HepG2 (cell line): ENCODE measurements around the gene SPRR4. TPM values are rescaled to one million over a fixed set of nuclear protein-coding genes. Genes with fewer than 3 reads are reported as not detected.

Experiments
- ATAC-seq: fragments of 200-7000 bp; cut with Tn5 transposase; 3 replicates; pipeline ENCODE4 v1.9.1; 2020; ENCODE audit warnings: mild to moderate bottlenecking, moderate library complexity
- BruUV-seq: library from RNA; stranded (reverse); fragments of 400-500 nt; replicated peaks from 2 replicates; lab custom pipeline; 2021; lab: Mats Ljungman, UMichigan
- CTCF ChIA-PET: fragments of 300-600 bp; formaldehyde crosslinking; extraction: SDS; loops from one replicate; lab custom pipeline; 2021; ENCODE audit warnings: low total read pairs, inconsistent platforms, low intra/inter-chr PET ratio; lab: Yijun Ruan, JAX
- POLR2A ChIA-PET: fragments of 350-600 bp; sonication (Branson Sonifier 250); formaldehyde crosslinking; loops from one replicate; lab custom pipeline; 2020; ENCODE audit warnings: antibody characterized with exemption, inconsistent platforms; lab: Yijun Ruan, JAX
- DNase-seq: peaks from one replicate; pipeline ENCODE4 v3.0.0-alpha.2; 2015; ENCODE audit warnings: low spot score
- FAIRE-seq: peaks from 3 replicates; lab custom pipeline; 2011; peaks lifted over from hg19 to GRCh38; lab: Jason Lieb, UNC
- H2AFZ ChIP-seq: one replicate; pipeline ENCODE4 v1.6.1; 2011; ENCODE audit warnings: low read length, inconsistent platforms
- H3K27ac ChIP-seq: fragments of 300-600 bp; 3 replicates; pipeline ENCODE4 v1.8.0; 2011; ENCODE audit warnings: mixed run types, mild to moderate bottlenecking, mixed read lengths, low read length, inconsistent platforms; ENCODE audit not compliant: insufficient read depth; ENCODE audit errors: extremely low read length
- H3K27me3 ChIP-seq, 2 experiments: fragments of 200-600 bp in 1 of 2; 2 replicates in 1 of 2; 3 replicates in 1 of 2; pipeline versions ENCODE4 v1.6.0 to v1.8.0; 2011; ENCODE audit warnings: low read length in 2 of 2, mild to moderate bottlenecking in 2 of 2, moderate library complexity in 2 of 2, inconsistent platforms in 1 of 2; ENCODE audit not compliant: insufficient read depth in 2 of 2, control insufficient read depth in 1 of 2
- H3K36me3 ChIP-seq, 2 experiments: fragments of 200-600 bp in 1 of 2; replicated peaks in 1 of 2; 2 replicates in 1 of 2; 3 replicates in 1 of 2; pipeline versions ENCODE4 v1.5.1 to v1.8.0; 2011; ENCODE audit warnings: low read length in 2 of 2, inconsistent platforms in 1 of 2; ENCODE audit not compliant: insufficient read depth in 2 of 2, control insufficient read depth in 1 of 2
- H3K4me1 ChIP-seq: 2 replicates; pipeline ENCODE4 v1.5.1; 2012; ENCODE audit warnings: low read length, inconsistent platforms; ENCODE audit not compliant: insufficient read depth
- H3K4me2 ChIP-seq: 2 replicates; pipeline ENCODE4 v1.6.0; 2011; ENCODE audit warnings: low read depth, low read length, inconsistent platforms
- H3K4me3 ChIP-seq, 3 experiments: fragments of 200-600 bp in 1 of 3; sonication (generic), shearing (Covaris generic) in 1 of 3; replicated peaks in 1 of 3; 2 replicates each; pipeline ENCODE4 v1.5.1; 2011 to 2016; ENCODE audit warnings: low read length in 3 of 3, inconsistent platforms in 2 of 3, low read depth in 2 of 3, mild to moderate bottlenecking in 2 of 3, control low read depth in 1 of 3, mixed read lengths in 1 of 3; ENCODE audit not compliant: insufficient read depth in 1 of 3
- H3K79me2 ChIP-seq: one replicate; pipeline ENCODE4 v1.6.1; 2011; ENCODE audit warnings: low read length, inconsistent platforms; ENCODE audit not compliant: insufficient read depth
- H3K9ac ChIP-seq: 2 replicates; pipeline ENCODE4 v1.6.0; 2011; ENCODE audit warnings: mild to moderate bottlenecking, low read depth, low read length, inconsistent platforms; ENCODE audit not compliant: insufficient read depth
- H3K9me3 ChIP-seq: 2 replicates; pipeline ENCODE4 v1.5.1; 2012; ENCODE audit warnings: mild to moderate bottlenecking, low read length
- H4K20me1 ChIP-seq: 2 replicates; pipeline ENCODE4 v1.6.0; 2011; ENCODE audit warnings: inconsistent platforms, mild to moderate bottlenecking, low read length, moderate library complexity; ENCODE audit not compliant: insufficient read depth
- CBX2 ChIP-seq, 2 experiments: fragments of 200-600 bp in 1 of 2; sonication (generic); formaldehyde crosslinking in 1 of 2; IDR thresholded peaks; 2 replicates each; pipeline versions ENCODE4 v1.7.0 to v1.8.1; 2018 to 2022; ENCODE audit warnings: low read depth in 2 of 2, low read length in 1 of 2, mild to moderate bottlenecking in 1 of 2, missing genetic modification reagents in 1 of 2
- FOXA1 ChIP-seq, 2 experiments: fragments of 450-650 bp in 1 of 2; sonication (generic) in 1 of 2; formaldehyde crosslinking in 1 of 2; IDR thresholded peaks; 2 replicates each; pipeline versions ENCODE4 v1.4.0 to v1.6.1; 2016 to 2020; ENCODE audit warnings: missing genetic modification reagents in 1 of 2
- HMGA1 ChIP-seq: sonication (generic); formaldehyde crosslinking; conservative IDR thresholded peaks from 2 replicates; pipeline ENCODE4 v1.4.0; 2020; ENCODE audit warnings: missing genetic modification reagents
- HNRNPUL1 ChIP-seq: fragments of 200-400 bp; formaldehyde crosslinking; IDR thresholded peaks from 2 replicates; pipeline ENCODE4 v1.6.1; 2017; ENCODE audit warnings: low read depth, mild to moderate bottlenecking, low read length, moderate library complexity
- HOXA3 ChIP-seq: sonication (generic); formaldehyde crosslinking; IDR thresholded peaks from 2 replicates; pipeline ENCODE4 v1.5.0; 2020; ENCODE audit warnings: missing genetic modification reagents
- NFE2L2 ChIP-seq: fragments of 150-350 bp; IDR thresholded peaks from 2 replicates; pipeline ENCODE4 v1.6.1; 2014; ENCODE audit warnings: low read length
- PRMT3 ChIP-seq: sonication (generic); formaldehyde crosslinking; IDR thresholded peaks from 2 replicates; pipeline ENCODE4 v1.8.1; 2022; ENCODE audit warnings: low read depth, mild to moderate bottlenecking, moderate library complexity, missing genetic modification reagents, borderline replicate concordance
- RAD21 ChIP-seq: fragments of 450-650 bp; formaldehyde crosslinking; IDR thresholded peaks from 2 replicates; pipeline ENCODE4 v1.5.0; 2020; ENCODE audit warnings: mild to moderate bottlenecking
- ZNF34 ChIP-seq: sonication (generic); formaldehyde crosslinking; IDR thresholded peaks from 2 replicates; pipeline ENCODE4 v1.4.0; 2020; ENCODE audit warnings: mild to moderate bottlenecking, missing genetic modification reagents, borderline replicate concordance
- ZNF44 ChIP-seq: sonication (generic); formaldehyde crosslinking; IDR thresholded peaks from 2 replicates; pipeline ENCODE4 v1.5.1; 2020; ENCODE audit warnings: mild to moderate bottlenecking, missing genetic modification reagents
- ZNF619 ChIP-seq: sonication (generic); formaldehyde crosslinking; IDR thresholded peaks from 2 replicates; pipeline ENCODE4 v1.4.0; 2020; ENCODE audit warnings: mild to moderate bottlenecking, missing genetic modification reagents
- ZNF629 ChIP-seq: sonication (generic); formaldehyde crosslinking; conservative IDR thresholded peaks from 2 replicates; pipeline ENCODE4 v1.5.0; 2020; ENCODE audit warnings: missing genetic modification reagents
- ZSCAN12 ChIP-seq: sonication (generic); formaldehyde crosslinking; IDR thresholded peaks from 2 replicates; pipeline ENCODE4 v1.9.0; 2021; ENCODE audit warnings: mild to moderate bottlenecking, missing genetic modification reagents
- WGBS: methylation state at CpG from one replicate; pipeline ENCODE4 v1.1.6; 2017; ENCODE audit warnings: low lambda C conversion rate; 5-methylcytosine and 5-hydroxymethylcytosine counted together
- in situ Hi-C: cut with HindIII; loops from 2 replicates; pipeline ENCODE4 v1.10.0; 2017; ENCODE audit warnings: low pct_unique_long_range_greater_than_20kb; ENCODE audit not compliant: extremely low pct_ligation_motif_present
- intact Hi-C: fragments of 100-400 bp; cut with micrococcal nuclease; formaldehyde crosslinking; loops from one replicate; pipeline ENCODE4 v1.10.0; 2022; ENCODE audit not compliant: unreplicated experiment
- polyA plus RNA-seq, 8 experiments: library from polyadenylated mRNA; depleted of rRNA in 3 of 8; stranded (reverse) in 7 of 8; unstranded in 1 of 8; fragments of >200 nt; fragmentation: Illumina TruSeq in 4 of 8; extraction: Trizol in 4 of 8; gene quantifications; 2 replicates each; pipeline versions ENCODE4 v1.2.1 to v1.2.3, GENCODE V29; 2011 to 2016; ENCODE audit warnings: low read depth in 4 of 8, missing spikeins in 1 of 8, mixed read lengths in 1 of 8; ENCODE audit not compliant: insufficient read depth in 1 of 8
- total RNA-seq, 5 experiments: library from RNA; depleted of rRNA; stranded (reverse); fragments of >200 nt; fragmentation: Illumina TruSeq; extraction: Trizol; gene quantifications; 2 replicates each; pipeline ENCODE4 v1.2.3, GENCODE V29; 2016; ENCODE audit warnings: low read depth in 1 of 5
- TF ChIP-seq, protein P1 (sequence below): sonication (generic); formaldehyde crosslinking; conservative IDR thresholded peaks from 2 replicates; pipeline ENCODE4 v1.4.0; 2020; ENCODE audit warnings: missing genetic modification reagents
- TF ChIP-seq, protein P2 (sequence below): sonication (generic); formaldehyde crosslinking; IDR thresholded peaks from 2 replicates; pipeline ENCODE4 v1.4.0; 2020; ENCODE audit warnings: missing genetic modification reagents
- TF ChIP-seq, protein P3 (sequence below): sonication (generic); formaldehyde crosslinking; IDR thresholded peaks from 2 replicates; pipeline ENCODE4 v1.5.0; 2020; ENCODE audit warnings: mild to moderate bottlenecking, missing genetic modification reagents

Gene SPRR4
- total and polyA plus RNA-seq, 2 of the 13 experiments (the other 11 are each of a cell fraction or from before 2014, with no cell fraction given): not detected

DNA sequence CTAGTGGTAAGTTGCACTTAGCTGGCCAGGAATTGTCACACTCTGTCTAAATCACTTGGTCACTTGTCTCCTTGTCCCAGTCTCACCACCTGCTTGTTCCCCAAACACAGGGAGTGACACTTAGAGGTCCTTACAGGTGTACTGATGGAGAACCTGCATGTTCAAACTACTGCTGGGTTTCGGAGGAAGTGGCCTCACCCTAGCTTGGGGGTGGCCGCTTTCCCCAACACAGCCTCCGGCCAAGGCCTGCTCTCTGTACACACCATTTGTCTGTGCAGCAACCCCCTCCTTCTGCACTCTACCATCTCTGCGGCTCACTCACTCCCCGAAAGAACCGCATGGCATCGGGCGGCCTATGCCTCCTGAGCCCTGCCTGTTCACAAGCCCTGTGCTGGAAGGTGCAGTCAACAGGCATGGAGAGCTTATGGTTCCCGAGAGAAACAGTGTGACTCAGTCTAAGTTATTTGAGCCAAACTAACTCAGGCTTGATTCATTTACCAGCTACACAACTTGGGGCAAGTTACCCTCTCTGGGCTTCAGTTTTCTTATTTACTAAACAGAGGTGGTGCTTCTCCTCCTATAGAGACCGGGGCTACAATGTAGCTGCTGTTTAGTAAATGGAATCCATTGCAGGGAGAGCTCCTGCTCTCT, 10.5 kb upstream of the SPRR4 start:
- H2AFZ ChIP-seq: no peak overlapping the region
- H3K4me3 ChIP-seq: no peak overlapping the region
- H3K27me3 ChIP-seq: peaks cover 0 to 14% of the 10 kb centered on the region in 2 experiments; a peak in 1 of 5 replicates
- 32% methylated on average over 9 of the region's 10 CpGs for WGBS
- H3K9ac ChIP-seq: no peak overlapping the region
- intact Hi-C loops (loop anchor here (10.0 kb wide), 1 partner anchor 65 kb away; no protein-coding TSS in a partner anchor), in situ Hi-C loops (no loop called here)
- H3K4me1 ChIP-seq: no peaks in the 10 kb centered on the region
- H3K9me3 ChIP-seq: no peaks in the 10 kb centered on the region
- no peaks in the 10 kb centered on the region for H3K36me3 ChIP-seq
- BruUV-seq: no TSS peak
- H3K4me2 ChIP-seq: no peak overlapping the region
- no peak for ATAC-seq
- no peak overlapping the region for H3K27ac ChIP-seq
- no peaks in the 10 kb centered on the region for H4K20me1 ChIP-seq
- DNase-seq: no peak
- ChIA-PET CTCF (no interaction called here), POLR2A (no interaction called here)
- H3K79me2 ChIP-seq: no peaks in the 10 kb centered on the region
- FAIRE-seq: no peak
- TF ChIP-seq PRMT3 (CRISPR knock-in tag) (no peak), HOXA3 (CRISPR knock-in tag) (no peak), ZNF629 (no peak), CBX2 (IDR thresholded peaks at IDR 0.05; ENCODE audit: low read depth, low read length) (no peak), CBX2 (CRISPR knock-in tag; IDR thresholded peaks at IDR 0.05; ENCODE audit: low read depth) (no peak), ZNF34 (no peak), ZSCAN12 (CRISPR knock-in tag) (no peak), FOXA1 (IDR thresholded peaks at IDR 0.05) (no peak), FOXA1 (CRISPR knock-in tag; IDR thresholded peaks at IDR 0.05) (no peak), NFE2L2 (no peak), HNRNPUL1 (no peak), ZNF44 (CRISPR knock-in tag) (no peak), RAD21 (CRISPR knock-in tag) (no peak), ZNF619 (no peak), HMGA1 (CRISPR knock-in tag) (no peak)
- TF ChIP-seq, protein P1, sequence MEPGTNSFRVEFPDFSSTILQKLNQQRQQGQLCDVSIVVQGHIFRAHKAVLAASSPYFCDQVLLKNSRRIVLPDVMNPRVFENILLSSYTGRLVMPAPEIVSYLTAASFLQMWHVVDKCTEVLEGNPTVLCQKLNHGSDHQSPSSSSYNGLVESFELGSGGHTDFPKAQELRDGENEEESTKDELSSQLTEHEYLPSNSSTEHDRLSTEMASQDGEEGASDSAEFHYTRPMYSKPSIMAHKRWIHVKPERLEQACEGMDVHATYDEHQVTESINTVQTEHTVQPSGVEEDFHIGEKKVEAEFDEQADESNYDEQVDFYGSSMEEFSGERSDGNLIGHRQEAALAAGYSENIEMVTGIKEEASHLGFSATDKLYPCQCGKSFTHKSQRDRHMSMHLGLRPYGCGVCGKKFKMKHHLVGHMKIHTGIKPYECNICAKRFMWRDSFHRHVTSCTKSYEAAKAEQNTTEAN (CRISPR knock-in tag): no peak
- TF ChIP-seq, protein P2, sequence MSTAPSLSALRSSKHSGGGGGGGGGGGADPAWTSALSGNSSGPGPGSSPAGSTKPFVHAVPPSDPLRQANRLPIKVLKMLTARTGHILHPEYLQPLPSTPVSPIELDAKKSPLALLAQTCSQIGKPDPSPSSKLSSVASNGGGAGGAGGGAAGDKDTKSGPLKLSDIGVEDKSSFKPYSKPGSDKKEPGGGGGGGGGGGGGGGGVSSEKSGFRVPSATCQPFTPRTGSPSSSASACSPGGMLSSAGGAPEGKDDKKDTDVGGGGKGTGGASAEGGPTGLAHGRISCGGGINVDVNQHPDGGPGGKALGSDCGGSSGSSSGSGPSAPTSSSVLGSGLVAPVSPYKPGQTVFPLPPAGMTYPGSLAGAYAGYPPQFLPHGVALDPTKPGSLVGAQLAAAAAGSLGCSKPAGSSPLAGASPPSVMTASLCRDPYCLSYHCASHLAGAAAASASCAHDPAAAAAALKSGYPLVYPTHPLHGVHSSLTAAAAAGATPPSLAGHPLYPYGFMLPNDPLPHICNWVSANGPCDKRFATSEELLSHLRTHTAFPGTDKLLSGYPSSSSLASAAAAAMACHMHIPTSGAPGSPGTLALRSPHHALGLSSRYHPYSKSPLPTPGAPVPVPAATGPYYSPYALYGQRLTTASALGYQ (CRISPR knock-in tag): no peak
- TF ChIP-seq, protein P3, sequence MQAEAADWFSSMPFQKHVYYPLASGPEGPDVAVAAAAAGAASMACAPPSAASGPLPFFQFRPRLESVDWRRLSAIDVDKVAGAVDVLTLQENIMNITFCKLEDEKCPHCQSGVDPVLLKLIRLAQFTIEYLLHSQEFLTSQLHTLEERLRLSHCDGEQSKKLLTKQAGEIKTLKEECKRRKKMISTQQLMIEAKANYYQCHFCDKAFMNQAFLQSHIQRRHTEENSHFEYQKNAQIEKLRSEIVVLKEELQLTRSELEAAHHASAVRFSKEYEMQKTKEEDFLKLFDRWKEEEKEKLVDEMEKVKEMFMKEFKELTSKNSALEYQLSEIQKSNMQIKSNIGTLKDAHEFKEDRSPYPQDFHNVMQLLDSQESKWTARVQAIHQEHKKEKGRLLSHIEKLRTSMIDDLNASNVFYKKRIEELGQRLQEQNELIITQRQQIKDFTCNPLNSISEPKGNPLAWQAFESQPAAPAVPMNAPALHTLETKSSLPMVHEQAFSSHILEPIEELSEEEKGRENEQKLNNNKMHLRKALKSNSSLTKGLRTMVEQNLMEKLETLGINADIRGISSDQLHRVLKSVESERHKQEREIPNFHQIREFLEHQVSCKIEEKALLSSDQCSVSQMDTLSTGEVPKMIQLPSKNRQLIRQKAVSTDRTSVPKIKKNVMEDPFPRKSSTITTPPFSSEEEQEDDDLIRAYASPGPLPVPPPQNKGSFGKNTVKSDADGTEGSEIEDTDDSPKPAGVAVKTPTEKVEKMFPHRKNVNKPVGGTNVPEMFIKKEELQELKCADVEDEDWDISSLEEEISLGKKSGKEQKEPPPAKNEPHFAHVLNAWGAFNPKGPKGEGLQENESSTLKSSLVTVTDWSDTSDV (CRISPR knock-in tag): no peak
